ENCODE results near the gene CHST1. TPM values are rescaled to one million over a fixed set of nuclear protein-coding genes. Genes with fewer than 3 reads are reported as not detected.

CHST1 gene
- total RNA-seq, 2 donors from 2014 or later = 0.54 to 0.58 TPM

- no peaks in the 10 kb centered on the region for H3K36me3 ChIP-seq
- H3K4me3 ChIP-seq = no peak overlapping the region
- no peak for DNase-seq
- H3K9me3 ChIP-seq = no peaks in the 10 kb centered on the region
- no peaks in the 10 kb centered on the region for H3K27me3 ChIP-seq
- no peak overlapping the region for H3K9ac ChIP-seq (ENCODE audit: low read depth in 2 of 2, low read length in 2 of 2)
- no peaks in the 10 kb centered on the region for H3K4me1 ChIP-seq
- H3K27ac ChIP-seq = no peak overlapping the region
- TF ChIP-seq, protein P1, sequence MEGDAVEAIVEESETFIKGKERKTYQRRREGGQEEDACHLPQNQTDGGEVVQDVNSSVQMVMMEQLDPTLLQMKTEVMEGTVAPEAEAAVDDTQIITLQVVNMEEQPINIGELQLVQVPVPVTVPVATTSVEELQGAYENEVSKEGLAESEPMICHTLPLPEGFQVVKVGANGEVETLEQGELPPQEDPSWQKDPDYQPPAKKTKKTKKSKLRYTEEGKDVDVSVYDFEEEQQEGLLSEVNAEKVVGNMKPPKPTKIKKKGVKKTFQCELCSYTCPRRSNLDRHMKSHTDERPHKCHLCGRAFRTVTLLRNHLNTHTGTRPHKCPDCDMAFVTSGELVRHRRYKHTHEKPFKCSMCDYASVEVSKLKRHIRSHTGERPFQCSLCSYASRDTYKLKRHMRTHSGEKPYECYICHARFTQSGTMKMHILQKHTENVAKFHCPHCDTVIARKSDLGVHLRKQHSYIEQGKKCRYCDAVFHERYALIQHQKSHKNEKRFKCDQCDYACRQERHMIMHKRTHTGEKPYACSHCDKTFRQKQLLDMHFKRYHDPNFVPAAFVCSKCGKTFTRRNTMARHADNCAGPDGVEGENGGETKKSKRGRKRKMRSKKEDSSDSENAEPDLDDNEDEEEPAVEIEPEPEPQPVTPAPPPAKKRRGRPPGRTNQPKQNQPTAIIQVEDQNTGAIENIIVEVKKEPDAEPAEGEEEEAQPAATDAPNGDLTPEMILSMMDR (IDR thresholded peaks at IDR 0.05) = no peak
- intact Hi-C loops (cut with DNase I) = no loop called here
These were observed 15.0 kb downstream of the CHST1 start for GRCh38 chr11:45650166-45651095.

GRCh38 chr11:45649544-45650165 lies 15.8 kb downstream of the CHST1 start:
- intact Hi-C loops (cut with DNase I) = no loop called here
- H3K4me3 ChIP-seq = no peak overlapping the region

DNA sequence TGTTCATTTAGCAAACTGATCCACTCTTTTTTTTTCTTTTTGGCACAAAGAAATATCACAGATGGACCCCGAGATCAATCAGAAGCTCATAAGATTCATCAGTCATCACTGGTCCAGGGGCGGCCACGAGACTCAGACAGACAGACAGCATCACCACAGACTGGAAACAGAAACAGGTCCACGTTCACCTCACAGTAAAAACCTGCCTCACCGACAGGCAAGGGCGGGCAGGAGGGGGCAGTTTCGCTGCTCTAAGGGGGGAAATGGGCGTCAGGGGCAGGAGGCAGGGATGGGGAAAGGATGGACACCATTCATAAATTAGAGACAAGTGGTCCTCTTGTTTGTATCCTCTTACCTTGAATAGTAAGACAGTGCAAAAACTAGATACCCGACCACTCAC lies 16.5 kb downstream of the CHST1 start:
- intact Hi-C loops (cut with DNase I) = no loop called here
- Histone ChIP-seq H3K36me3 (no peaks in the 10 kb centered on the region), H3K27ac (no peak overlapping the region), H3K27me3 (no peaks in the 10 kb centered on the region), H3K9ac (ENCODE audit: low read depth in 2 of 2, low read length in 2 of 2) (no peak overlapping the region), H3K9me3 (no peaks in the 10 kb centered on the region), H3K4me3 (no peak overlapping the region), H3K4me1 (no peaks in the 10 kb centered on the region)
- TF ChIP-seq, protein P1 (IDR thresholded peaks at IDR 0.05) = no peak
- DNase-seq = no peak

More at GRCh38 chr11:45649544-45650165, 15.8 kb downstream of the CHST1 start:
- H3K9ac ChIP-seq (ENCODE audit: low read depth in 2 of 2, low read length in 2 of 2) = no peak overlapping the region
- no peaks in the 10 kb centered on the region for H3K27me3 ChIP-seq
- H3K36me3 ChIP-seq = no peaks in the 10 kb centered on the region
- no peak for DNase-seq
- H3K4me1 ChIP-seq = no peaks in the 10 kb centered on the region
- no peak overlapping the region for H3K27ac ChIP-seq
- TF ChIP-seq, protein P1 (IDR thresholded peaks at IDR 0.05) = no peak
- H3K9me3 ChIP-seq = no peaks in the 10 kb centered on the region

GRCh38 chr11:45647786-45648185 lies 17.6 kb downstream of the CHST1 start:
- H3K4me3 ChIP-seq = no peak overlapping the region
- intact Hi-C loops (cut with DNase I) = no loop called here
- DNase-seq = no peak
- TF ChIP-seq, protein P1 (IDR thresholded peaks at IDR 0.05) = no peak
- no peaks in the 10 kb centered on the region for H3K36me3 ChIP-seq
- no peak overlapping the region for H3K9ac ChIP-seq (ENCODE audit: low read depth in 2 of 2, low read length in 2 of 2)
- no peaks in the 10 kb centered on the region for H3K27me3 ChIP-seq
- no peaks in the 10 kb centered on the region for H3K9me3 ChIP-seq
- H3K4me1 ChIP-seq = no peaks in the 10 kb centered on the region
- H3K27ac ChIP-seq = no peak overlapping the region

- no peak overlapping the region for H3K4me3 ChIP-seq
- H3K4me1 ChIP-seq = no peaks in the 10 kb centered on the region
- TF ChIP-seq, protein P1 (IDR thresholded peaks at IDR 0.05) = no peak
- no peak overlapping the region for H3K27ac ChIP-seq
- no peaks in the 10 kb centered on the region for H3K9me3 ChIP-seq
- no peak overlapping the region for H3K9ac ChIP-seq (ENCODE audit: low read depth in 2 of 2, low read length in 2 of 2)
- intact Hi-C loops (cut with DNase I) = no loop called here
- H3K27me3 ChIP-seq = no peaks in the 10 kb centered on the region
- DNase-seq = no peak
- no peaks in the 10 kb centered on the region for H3K36me3 ChIP-seq
These were observed 18.1 kb downstream of the CHST1 start for GRCh38 chr11:45647329-45647728.

All from colonic mucosa (tissue), 4 donors.